GM10266 (cell line): ENCODE measurements around the gene IRX6.

Experiments used
- DNase-seq: peaks from one replicate; pipeline ENCODE4 v3.0.0; 2012; ENCODE audit errors: extremely low spot score
- TF ChIP-seq, protein P1 (sequence below): IDR thresholded peaks from 2 replicates; pipeline ENCODE4 v1.5.1; 2012; ENCODE audit warnings: mild to moderate bottlenecking, low read depth; ENCODE audit not compliant: control insufficient read depth, insufficient read depth; ENCODE audit errors: missing control alignments

Gene IRX6

DNA sequence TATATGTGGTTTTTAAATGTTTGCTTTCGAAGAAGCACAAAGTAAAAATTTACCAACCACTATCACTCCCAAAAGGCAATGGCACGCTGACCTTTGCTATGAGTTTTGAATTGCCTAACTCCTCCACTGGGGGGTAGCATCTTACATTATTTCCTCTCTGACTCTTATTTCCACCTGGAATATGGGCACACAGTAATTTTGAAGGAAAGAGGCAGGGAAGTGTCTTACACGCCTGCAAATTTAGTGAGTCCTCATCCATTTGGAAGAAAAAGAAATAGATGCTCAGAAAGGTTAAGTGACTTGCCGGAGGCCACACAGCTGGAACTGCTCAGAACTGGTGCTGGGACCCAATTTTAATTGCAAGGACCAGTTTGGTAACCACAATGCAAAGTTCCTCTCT lies 29.9 kb upstream of the IRX6 start:
- no peak for DNase-seq
- TF ChIP-seq, protein P1, sequence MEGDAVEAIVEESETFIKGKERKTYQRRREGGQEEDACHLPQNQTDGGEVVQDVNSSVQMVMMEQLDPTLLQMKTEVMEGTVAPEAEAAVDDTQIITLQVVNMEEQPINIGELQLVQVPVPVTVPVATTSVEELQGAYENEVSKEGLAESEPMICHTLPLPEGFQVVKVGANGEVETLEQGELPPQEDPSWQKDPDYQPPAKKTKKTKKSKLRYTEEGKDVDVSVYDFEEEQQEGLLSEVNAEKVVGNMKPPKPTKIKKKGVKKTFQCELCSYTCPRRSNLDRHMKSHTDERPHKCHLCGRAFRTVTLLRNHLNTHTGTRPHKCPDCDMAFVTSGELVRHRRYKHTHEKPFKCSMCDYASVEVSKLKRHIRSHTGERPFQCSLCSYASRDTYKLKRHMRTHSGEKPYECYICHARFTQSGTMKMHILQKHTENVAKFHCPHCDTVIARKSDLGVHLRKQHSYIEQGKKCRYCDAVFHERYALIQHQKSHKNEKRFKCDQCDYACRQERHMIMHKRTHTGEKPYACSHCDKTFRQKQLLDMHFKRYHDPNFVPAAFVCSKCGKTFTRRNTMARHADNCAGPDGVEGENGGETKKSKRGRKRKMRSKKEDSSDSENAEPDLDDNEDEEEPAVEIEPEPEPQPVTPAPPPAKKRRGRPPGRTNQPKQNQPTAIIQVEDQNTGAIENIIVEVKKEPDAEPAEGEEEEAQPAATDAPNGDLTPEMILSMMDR: no peak

DNA sequence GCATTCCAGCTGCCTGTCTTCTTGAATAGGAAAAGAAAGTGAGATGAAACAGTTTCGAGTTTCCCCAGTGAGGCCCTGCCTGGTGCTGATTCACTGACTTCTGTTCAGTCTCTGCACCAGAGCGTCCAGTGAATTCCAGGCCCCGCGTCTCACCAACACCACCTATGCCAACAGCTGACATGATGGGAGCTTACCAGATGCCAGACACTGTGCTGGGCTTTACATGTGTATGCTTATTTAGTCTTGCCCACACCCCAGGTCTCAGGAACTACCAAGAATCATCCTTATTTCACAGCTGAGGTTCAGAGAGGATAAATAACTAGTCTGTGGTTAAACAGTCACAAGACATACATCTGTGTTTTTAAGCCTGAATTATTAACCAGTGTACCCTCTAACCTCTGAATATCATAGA lies 29.1 kb upstream of the IRX6 start:
- DNase-seq: no peak
- TF ChIP-seq, protein P1: no peak

DNA sequence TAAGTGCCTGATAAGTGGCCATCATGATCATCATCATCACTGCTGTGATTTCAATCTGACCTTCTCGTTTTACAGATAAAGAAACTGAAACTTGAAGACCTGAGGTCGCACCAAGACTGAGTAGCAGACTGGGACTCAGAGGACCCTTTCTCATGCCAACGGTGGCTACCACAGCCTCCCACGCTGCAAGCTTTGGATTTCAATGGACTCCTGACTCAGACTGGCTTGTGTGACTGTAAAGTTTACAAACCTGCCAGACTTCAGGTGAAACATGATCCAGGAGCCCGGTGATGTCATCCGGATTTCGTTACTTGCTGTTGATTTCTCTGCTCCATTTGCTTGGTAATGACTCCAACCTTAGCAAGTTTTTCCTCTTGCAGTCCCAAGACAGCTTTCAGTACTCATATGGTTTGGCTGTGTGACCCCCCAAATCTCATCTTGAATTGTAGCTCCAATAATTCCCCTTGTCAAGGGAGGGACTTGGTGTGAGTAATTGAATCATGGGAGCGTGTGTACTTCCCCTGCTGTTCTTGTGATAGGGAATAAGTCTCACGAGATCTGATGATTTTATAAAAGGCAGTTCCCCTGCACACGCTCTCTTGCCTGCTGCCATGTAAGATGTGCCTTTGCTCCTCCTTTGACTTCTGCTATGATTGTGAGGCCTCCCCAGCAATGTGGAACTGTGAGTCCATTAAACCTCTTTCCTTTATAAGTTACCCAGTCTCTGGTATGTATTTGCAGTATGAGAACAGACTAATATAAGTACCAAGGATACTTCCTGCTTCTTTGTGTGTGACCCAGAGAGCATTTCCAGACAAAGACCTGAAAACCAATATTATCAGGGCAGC lies 26.7 kb upstream of the IRX6 start:
- TF ChIP-seq, protein P1: no peak
- DNase-seq: no peak

DNA sequence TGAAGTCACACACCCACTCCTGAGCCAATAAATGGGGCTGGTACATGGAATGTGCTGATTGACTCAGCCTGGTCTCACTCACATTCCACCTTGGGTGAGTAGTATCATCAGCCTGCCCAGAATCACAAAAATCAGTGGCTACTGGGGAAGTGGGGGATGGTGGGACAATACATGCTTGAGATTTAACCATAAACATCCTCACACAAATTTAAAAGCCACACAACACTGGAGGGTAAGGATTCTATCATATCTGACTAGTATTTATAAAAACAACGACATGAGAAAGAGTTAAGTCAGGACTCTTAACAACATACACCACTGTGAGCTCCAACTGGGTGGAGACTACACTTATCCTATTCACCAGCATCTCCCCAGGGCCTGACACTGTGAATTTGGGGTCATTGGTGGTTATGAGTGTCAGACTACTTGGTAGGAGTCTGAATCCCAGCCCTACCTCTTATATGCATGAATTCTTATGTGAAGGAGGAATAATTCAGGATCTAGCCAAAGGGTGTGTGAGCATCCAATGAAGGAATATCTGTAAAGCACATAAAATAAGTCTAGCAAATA lies 26.0 kb upstream of the IRX6 start:
- DNase-seq: no peak
- TF ChIP-seq, protein P1: no peak

DNA sequence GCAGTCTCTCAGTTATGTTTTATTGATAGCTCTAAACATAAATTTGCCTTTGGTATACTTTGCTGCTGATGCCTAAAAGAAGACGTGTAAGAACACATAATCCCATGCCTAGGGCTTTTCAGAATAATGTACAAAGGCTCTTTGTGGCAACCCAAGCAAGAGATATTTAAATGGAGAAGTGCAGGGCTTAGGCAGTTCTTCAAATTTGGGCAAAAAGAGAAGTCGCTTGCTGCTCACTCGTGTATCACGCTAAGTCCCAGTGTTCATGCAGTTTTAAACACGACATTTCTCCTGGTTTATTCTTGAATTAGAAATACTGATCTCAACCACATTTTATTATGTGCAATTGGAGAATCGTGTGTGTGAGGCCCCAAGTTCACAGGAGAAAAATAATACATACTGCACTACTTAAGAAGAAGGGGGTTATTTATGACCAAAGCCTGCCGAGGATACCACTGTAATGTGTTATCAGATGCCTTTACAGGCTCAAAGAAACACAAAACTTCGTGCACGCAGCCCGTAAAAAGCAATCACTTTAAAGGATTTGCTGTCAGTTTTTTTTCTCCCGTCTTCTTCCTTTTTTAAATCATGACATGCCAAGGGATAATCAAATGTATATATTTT lies 22.5 kb upstream of the IRX6 start:
- no peak for DNase-seq

DNA sequence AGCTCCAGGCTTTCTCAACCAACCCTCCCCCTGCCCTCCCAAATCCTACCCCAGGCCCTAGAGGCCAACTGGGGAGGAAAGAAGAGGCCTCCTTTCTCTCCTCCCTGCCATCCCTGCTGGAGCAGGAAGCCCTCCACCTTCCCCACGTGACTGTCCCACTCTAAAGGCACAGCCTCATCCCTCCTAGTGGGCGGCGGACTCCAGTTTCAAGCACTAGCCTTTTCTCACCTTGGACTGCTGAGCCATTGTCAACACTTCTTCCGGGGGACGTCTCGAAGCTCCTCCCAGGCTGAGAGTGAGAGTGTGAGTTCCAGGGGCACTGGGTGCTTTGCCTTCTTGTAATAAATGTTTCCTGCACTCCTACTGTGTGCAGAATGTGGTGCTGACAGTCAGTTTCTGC lies 21.4 kb upstream of the IRX6 start:
- DNase-seq: no peak
- TF ChIP-seq, protein P1: no peak

More for the DNA sequence above, 22.5 kb upstream of the IRX6 start:
- TF ChIP-seq, protein P1: no peak

DNA sequence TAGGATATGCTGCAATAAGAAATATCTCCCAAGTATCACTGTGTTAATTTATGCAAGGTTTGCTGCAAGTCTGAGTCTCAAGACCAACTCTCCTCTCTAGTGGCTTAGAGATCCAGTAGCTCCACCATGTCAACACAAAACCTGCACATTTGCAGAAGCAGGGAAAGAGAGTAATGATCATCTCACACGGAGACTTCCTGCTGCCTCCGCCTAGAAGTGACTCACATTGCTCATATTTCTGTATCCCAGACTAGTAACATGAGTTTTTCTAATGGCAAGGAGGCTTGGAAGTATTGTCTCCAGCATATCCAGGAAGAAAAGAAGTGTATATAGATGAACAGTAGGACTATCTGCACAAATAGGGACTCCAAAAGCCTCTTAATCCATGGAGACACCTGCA lies 15.0 kb upstream of the IRX6 start:
- TF ChIP-seq, protein P1: no peak
- DNase-seq: no peak
